ENCODE data around the gene WBP2.

DNA sequence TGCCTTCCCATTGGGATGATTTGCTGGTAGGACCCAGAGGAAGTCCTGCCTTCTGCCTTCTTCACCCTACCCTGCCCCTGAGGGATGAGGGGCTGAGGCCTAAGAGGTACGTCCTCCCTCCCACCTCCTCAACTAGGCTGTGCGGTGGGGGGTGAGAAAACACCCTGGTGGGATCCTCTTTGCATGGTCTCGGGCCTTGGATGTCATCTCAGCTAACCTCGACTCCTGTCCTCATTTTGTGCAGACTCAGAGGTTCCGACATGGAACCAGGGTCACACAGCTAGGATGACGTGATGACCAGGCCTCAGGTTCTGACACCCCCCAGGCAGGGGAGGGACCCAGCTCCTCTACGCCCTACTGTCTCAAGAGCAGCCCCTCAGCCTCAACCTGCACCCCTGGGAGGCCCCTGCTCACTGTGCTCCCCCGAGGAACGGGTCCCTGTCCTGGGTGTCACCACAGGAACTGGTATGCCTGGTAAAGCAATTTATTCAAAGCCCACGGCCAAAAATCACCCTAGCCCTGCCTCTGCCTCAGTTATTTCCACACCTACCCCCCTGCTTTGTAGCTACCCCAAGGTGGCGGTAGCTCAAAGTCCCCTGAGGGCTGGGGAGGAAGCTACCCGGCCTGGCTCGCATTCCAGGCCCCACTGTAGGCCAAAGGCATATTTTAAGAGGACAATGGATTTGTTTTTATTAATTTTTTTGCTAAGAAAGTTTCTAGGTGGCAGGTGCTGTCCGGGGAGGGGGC, 28.4 kb downstream of the WBP2 start:
- TF ChIP-seq, protein P1, sequence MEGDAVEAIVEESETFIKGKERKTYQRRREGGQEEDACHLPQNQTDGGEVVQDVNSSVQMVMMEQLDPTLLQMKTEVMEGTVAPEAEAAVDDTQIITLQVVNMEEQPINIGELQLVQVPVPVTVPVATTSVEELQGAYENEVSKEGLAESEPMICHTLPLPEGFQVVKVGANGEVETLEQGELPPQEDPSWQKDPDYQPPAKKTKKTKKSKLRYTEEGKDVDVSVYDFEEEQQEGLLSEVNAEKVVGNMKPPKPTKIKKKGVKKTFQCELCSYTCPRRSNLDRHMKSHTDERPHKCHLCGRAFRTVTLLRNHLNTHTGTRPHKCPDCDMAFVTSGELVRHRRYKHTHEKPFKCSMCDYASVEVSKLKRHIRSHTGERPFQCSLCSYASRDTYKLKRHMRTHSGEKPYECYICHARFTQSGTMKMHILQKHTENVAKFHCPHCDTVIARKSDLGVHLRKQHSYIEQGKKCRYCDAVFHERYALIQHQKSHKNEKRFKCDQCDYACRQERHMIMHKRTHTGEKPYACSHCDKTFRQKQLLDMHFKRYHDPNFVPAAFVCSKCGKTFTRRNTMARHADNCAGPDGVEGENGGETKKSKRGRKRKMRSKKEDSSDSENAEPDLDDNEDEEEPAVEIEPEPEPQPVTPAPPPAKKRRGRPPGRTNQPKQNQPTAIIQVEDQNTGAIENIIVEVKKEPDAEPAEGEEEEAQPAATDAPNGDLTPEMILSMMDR (IDR thresholded peaks at IDR 0.05; ENCODE audit: borderline replicate concordance, extremely low read depth, low read length, poor library complexity, severe bottlenecking), result no peak
- TF ChIP-seq EZH2 (IDR thresholded peaks at IDR 0.05; ENCODE audit: borderline replicate concordance, low read depth, low read length, severe bottlenecking), result no peak
